ENCODE results near the gene GPR155.
A peak's percentile ranks its signal among the peaks of the same experiment; 100 is the strongest.

GPR155 gene

GRCh38 chr2:174486563-174487107, at the start of gene GPR155:
Gene GPR155, minus strand, starts transcription at chr2:174487029. Its CDS starts 5,073 bp downstream, at chr2:174481956.
- peak; percentile 37 for DNase-seq

- DNase-seq: no peak
Observed at GRCh38 chr2:174535757-174536703, 49.2 kb upstream of the GPR155 start.

- no peak for DNase-seq
Observed at GRCh38 chr2:174535083-174535482, 48.3 kb upstream of the GPR155 start.

GRCh38 chr2:174529916-174530315, 43.1 kb upstream of the GPR155 start:
- DNase-seq: no peak

- no peak for DNase-seq
Observed at GRCh38 chr2:174527959-174528358, 41.1 kb upstream of the GPR155 start.

GRCh38 chr2:174527101-174527721, 40.4 kb upstream of the GPR155 start:
- DNase-seq: no peak

GRCh38 chr2:174524527-174524926, 37.7 kb upstream of the GPR155 start:
- DNase-seq: no peak

GRCh38 chr2:174522553-174522952, 35.7 kb upstream of the GPR155 start:
- peak; percentile 8 for DNase-seq

GRCh38 chr2:174518395-174518794, 31.6 kb upstream of the GPR155 start:
- no peak for DNase-seq

- no peak for DNase-seq
Observed at GRCh38 chr2:174516501-174517378, 29.9 kb upstream of the GPR155 start.

- DNase-seq: no peak
Observed at GRCh38 chr2:174512345-174512744, 25.5 kb upstream of the GPR155 start.

- no peak for DNase-seq
Observed at GRCh38 chr2:174511580-174512260, 24.9 kb upstream of the GPR155 start.

- DNase-seq: no peak
Observed at GRCh38 chr2:174510583-174511189, 23.9 kb upstream of the GPR155 start.

- no peak for DNase-seq
Observed at GRCh38 chr2:174503161-174503809, 16.5 kb upstream of the GPR155 start.

- no peak for DNase-seq
Observed at GRCh38 chr2:174499371-174499770, 12.5 kb upstream of the GPR155 start.

GRCh38 chr2:174495365-174496012, 8.7 kb upstream of the GPR155 start:
- DNase-seq: no peak

- DNase-seq: peak; percentile 21
Observed at GRCh38 chr2:174493549-174494331, 6.9 kb upstream of the GPR155 start.

GRCh38 chr2:174492963-174493431, 6.2 kb upstream of the GPR155 start:
- DNase-seq: peak; percentile 80

GRCh38 chr2:174491947-174492346, 5.1 kb upstream of the GPR155 start:
- DNase-seq: no peak

- peak; percentile 33 for DNase-seq
Observed at GRCh38 chr2:174490051-174490450, 3.2 kb upstream of the GPR155 start.
